HG03460 (cell line): ENCODE measurements around the gene IL18BP.

Experiments
- ATAC-seq: cut with Tn5 transposase; IDR thresholded peaks from one replicate; pipeline ENCODE4 v1.9.1; 2021; ENCODE audit not compliant: unreplicated experiment

The IL18BP gene

GRCh38 chr11:72010529-72011233, 12.0 kb downstream of the IL18BP start:
- no peak for ATAC-seq

- no peak for ATAC-seq
Measured at GRCh38 chr11:72012091-72012630, 13.5 kb downstream of the IL18BP start.

GRCh38 chr11:72012897-72013721, 14.4 kb downstream of the IL18BP start:
- ATAC-seq, result no peak

- ATAC-seq, result no peak
Measured at GRCh38 chr11:72013765-72014711, 15.3 kb downstream of the IL18BP start.

GRCh38 chr11:72014761-72015320, 16.1 kb downstream of the IL18BP start:
- no peak for ATAC-seq

- no peak for ATAC-seq
Measured at GRCh38 chr11:72015511-72016061, 16.9 kb downstream of the IL18BP start.

- no peak for ATAC-seq
Measured at GRCh38 chr11:72018171-72018570, 19.5 kb downstream of the IL18BP start.

- no peak for ATAC-seq
Measured at GRCh38 chr11:72023335-72023734, 24.6 kb downstream of the IL18BP start.

GRCh38 chr11:72024069-72024754, 25.5 kb downstream of the IL18BP start:
- ATAC-seq, result no peak

- ATAC-seq, result no peak
Measured at GRCh38 chr11:72026090-72026489, 27.4 kb downstream of the IL18BP start.

- no peak for ATAC-seq
Measured at GRCh38 chr11:72030472-72031045, 31.9 kb downstream of the IL18BP start.

GRCh38 chr11:72036687-72037086, 38.0 kb downstream of the IL18BP start:
- no peak for ATAC-seq

- no peak for ATAC-seq
Measured at GRCh38 chr11:72037554-72038311, 39.0 kb downstream of the IL18BP start.

GRCh38 chr11:72038491-72038890, 39.8 kb downstream of the IL18BP start:
- no peak for ATAC-seq

- no peak for ATAC-seq
Measured at GRCh38 chr11:72039031-72039855, 40.5 kb downstream of the IL18BP start.

- no peak for ATAC-seq
Measured at GRCh38 chr11:72039856-72040401, 41.2 kb downstream of the IL18BP start.
